ENCODE measurements around the gene KIF5C.

DNA sequence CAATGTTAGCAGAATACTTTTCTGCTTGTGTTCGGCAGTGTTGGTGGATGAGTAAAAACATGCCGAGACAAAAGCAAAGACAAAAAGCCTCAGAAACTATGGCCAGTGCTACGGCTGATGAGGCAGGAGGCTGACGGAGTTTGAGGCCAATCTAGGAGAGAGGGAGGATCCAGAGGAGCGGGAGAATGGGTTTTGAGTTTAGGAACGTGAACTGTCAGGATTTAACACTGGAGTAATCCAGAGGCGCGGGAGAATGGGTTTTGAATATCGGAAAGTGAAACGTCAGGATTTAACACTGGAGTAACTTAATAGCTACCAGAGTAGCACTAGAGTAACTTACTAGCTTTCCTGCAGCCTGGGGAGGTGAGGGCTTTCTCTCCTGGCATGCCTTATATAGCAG is 200.8 kb downstream of the KIF5C start:
- TF ChIP-seq POLR2A (IDR thresholded peaks at IDR 0.05), result no peak
- TF ChIP-seq CTCF (IDR thresholded peaks at IDR 0.05), result no peak
- TF ChIP-seq POLR2AphosphoS5 (IDR thresholded peaks at IDR 0.05), result no peak

Data from breast epithelium (tissue), 3 donors.